Suppressor macrophage (primary cell): Measurements from ENCODE around the gene PXDN.
"Not testable (repeated sequence)": the region's sequence is repeated elsewhere in the genome, so short reads cannot be mapped to it uniquely, and the experiment has no call there.

Experiments used
- DNase-seq, 4 experiments: peaks; one replicate each; pipeline ENCODE4 v3.0.0-alpha.2; 2020 to 2022

PXDN gene

GRCh38 chr2:1773883-1774282 is 29.6 kb upstream of the PXDN start:
- no peak for DNase-seq

DNA sequence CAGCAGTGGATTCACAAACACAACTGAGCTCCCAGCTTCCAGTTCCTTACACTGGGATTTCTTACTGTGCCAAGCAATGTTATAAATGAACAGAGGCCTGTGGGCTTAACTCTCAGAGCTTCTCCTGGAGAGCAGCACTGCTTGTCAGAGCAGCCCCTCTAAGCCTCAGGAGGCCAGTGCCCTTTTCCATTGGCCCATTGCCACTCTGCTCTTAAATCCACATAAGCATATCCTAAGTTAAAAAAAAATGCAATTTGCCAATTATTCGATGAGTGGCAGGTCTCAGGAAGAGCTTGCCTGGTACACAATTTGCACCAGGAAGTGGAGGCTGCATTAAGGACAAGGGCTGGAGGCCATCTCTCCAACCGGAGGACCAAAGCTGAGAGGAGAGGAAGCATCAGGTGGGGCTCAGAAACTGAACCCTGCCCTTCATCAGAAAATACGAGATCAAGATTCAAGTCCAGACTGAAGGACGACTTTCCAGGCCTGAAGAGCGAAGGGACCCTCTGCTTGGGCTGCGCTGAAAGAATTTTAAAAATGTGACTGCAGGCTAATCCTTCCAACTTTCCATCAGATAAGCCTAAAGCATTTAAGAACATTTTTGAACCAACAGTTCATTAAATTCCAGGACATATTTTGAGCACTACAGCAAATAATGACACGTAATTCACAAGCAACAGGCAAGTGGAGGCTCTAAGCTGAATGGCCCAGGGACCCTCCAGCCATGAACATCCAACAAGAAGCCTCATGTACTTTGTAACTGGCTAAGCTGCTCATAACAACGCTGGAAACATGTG is 28.4 kb upstream of the PXDN start:
- no peak for DNase-seq

DNA sequence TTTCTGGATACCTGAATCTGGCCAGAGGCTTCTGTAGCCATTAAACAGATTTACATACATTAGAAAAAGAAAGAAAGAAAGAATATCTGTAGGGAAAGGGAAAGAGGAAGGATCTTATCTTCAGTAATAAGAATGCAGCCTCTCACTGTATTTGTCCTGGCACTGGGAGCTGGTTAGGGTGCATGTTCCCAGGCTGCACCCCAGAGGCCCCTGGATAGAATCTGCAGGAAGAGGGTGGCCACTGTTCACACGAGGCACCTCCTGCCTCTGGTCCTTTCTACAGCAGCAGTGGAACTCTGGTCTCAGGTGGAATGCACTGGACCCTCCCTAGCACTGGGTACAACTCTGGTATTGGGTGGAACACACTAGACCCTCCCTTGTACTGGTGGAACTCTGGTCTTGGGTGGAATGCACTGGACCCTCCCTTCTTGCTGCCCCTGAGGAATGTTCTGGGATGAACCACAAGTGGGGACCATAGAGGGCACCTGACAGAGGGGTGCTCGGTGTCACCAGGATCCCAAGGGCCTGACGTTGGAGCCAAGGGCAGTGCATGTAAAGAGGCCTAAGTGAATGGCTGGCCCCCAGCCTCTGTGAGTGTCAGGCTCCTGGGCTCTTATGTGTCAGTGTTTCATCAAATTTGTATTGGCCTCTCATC is 27.4 kb upstream of the PXDN start:
- no peak for DNase-seq

DNA sequence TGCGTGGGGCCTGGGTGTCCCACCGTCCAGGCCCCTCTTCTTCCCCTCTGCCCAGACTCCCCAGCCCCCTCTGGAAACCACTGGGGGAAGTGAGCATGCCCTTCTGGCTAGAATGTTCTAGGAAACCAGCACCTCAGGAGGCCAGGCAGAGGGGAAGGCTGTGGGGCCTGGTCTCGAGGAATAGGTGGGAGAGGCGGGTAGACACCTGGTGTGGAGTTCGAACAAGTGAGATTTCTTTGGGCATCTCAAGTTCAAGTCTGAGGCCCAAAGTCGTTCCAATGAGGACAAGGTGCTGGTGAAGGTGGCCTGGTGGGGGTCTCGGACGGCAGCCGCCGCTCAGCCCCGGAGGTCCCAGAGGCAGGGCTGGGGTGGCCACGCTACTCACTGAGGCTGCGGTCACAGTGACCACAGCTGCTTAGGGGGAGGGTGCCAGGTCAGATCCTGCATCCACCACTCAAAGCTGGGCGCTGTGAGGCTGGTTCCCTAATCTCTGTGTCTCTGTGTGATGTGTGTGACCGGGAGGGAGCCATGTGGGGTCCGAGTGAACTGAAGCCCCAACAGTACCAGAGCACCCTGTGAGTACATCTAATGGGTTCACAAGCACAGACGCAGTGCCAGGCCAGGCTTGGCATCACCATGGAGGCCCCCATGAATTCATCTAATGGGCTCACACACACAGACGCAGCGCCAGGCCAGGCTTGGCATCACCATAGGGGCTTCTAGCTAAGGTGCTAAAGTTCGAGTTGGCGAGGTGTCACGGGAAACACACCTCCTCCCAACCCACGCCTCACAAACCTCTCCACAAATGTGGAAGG is 26.5 kb upstream of the PXDN start:
- no peak for DNase-seq

- DNase-seq = peak; percentile 4 to 40 (median 16)
Measured at GRCh38 chr2:1769703-1770422, 25.5 kb upstream of the PXDN start.

- DNase-seq = no peak
Measured at GRCh38 chr2:1767939-1768691, 23.8 kb upstream of the PXDN start.

DNA sequence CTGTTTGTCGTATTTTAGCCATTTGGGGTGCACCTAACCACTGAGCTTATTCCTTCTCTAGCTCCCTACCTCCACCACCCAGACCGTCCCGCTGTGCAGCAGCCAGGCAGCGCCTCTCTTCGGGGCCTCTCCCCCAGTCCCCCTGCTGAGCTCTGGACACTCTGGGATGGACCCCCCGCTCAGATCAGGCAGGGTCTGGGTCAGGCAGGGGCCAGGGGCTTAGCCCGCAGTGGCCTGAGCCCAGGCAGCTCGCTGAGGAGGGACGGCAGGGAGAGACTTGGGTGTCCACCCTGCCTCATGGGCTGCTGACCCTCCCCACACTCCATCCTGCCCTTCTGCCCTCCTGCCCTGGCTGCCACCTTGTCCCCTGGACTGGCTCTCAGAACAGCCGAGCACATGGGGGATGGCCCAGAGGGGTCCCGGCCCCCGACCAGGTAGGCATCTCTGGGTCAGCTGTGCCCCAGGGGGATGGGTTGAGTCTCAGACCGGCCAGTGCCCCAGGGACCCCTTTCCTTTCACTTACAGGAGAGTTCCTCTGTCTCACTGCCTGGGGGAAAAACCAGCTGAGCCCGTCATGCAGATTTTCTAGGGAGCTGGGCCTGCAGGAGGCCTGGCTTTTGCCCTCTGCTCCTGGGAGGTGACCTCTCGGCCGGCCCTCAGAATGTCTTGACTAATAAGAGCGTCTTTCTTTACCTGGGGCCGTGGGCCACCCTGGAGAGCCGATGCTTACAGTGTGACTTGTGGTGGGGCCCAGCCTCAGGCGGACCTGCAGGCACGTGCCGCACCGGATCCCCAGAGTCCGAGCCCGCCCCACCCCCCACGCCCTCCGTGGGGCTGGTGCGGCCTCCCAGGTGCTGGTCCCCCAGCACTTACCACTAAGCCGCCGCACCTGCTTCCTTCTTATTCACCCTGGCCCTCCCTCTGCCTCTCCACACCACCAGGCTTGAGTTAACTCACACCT is 22.8 kb upstream of the PXDN start:
- DNase-seq = no peak

DNA sequence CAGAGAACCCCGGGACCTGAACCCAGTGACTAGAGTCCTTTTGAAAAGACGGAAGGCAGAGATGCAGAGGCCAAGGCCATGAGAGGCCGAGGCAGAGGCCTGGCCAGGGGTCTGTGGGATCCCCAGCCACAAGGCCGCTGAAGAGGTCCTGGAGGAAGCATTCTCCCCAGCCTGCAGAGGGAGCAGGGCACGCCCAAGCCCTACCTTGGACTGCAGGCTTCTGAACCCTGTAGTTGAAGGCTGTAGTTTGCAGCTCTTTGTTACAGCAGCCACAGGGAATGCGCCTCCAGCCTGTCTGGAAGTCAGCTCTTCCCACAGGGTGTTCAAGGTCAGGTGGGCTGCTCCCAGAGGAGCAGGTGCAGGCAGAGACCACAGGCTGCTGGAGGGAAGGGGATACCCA is 22.1 kb upstream of the PXDN start:
- DNase-seq = no peak

DNA sequence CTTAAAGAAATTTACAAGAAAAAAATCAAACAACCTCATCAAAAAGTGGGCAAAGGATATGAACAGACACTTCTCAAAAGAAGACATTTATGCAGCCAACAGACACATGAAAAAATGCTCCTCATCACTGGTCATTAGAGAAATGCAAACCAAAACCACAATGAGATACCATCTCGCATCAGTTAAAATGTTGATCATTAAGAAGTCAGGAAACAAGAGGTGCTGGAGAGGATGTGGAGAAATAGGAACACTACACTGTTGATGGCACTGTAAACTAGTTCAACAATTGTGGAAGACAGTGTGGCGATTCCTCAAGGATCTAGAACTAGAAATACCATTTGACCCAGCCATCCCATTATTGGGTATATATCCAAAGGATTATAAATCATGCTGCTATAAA is 20.9 kb upstream of the PXDN start:
- DNase-seq = not testable (repeated sequence)

DNA sequence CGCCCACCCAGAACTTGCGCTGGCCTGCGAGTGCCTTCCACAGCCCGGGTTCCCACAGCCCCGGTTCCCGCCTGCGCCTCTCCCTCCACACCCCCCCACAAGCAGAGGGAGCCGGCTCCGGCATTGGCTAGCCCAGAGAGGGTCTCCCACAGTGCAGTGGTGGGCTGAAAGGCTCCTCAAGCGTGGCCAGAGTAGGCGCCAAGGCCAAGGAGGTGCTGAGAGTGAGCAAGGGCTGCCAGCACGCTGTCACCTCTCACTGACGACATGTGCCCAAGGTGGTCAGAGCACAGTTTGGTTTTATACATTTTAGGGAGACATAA is 15.3 kb upstream of the PXDN start:
- DNase-seq = no peak

DNA sequence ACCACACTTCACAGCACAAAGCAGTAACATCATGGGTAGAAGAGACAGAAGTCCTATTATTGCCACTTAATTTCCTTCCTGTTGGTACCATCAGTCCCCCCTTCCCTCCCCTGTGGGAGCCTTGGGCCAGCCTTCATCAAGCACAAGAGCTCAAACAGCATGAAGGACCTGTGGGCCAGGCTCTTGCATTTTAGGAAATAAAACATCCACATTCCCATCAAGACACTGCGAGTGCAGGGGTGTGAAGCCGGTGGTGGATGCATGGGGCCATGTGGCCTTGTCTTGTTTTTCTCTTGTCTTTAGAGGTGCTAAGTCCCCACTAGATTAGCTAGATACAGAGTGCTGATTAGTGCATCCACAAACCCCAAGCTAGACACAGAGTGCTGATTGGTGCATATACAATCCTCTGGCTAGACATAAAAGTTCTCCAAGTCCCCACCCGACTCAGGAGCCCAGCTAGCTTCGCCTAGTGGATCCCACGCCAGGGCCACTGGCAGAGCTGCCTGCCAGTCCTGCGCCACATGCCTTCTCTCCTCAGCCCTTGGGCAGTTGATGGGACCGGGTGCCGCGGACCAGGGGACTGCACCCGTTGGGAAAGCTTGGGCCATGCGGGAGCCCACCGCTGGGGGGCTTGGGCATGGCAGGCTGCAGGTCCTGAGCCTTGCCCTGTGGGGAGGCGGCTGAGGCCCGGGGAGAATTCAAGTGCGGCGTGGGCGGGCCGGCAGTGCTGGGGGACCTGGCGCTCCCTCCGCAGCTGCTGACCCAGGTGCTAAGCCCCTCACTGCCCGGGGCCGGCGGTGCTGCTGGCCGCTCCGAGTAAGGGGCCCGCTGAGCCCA is 14.7 kb upstream of the PXDN start:
- DNase-seq = no peak

DNA sequence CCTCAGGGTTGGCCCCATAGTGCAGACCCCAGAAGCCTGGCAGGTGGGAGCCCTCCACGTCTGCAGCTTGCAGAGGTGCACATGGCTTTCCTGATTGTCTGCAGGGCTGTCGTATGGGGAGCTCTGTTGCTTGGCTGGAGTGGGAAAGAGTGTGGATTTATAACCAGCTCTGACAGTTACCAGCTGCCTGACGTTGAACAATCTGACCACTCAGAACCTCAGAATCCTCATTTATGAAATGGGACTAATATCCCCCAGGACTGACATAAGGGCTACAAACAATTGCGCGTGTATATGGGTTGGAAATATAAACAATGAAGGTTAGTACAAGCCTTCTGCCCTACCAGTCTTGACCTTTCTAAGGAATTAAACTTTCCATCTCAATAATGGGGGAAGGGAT is 13.9 kb upstream of the PXDN start:
- no peak for DNase-seq

GRCh38 chr2:1757567-1757966 is 13.3 kb upstream of the PXDN start:
- DNase-seq = no peak

DNA sequence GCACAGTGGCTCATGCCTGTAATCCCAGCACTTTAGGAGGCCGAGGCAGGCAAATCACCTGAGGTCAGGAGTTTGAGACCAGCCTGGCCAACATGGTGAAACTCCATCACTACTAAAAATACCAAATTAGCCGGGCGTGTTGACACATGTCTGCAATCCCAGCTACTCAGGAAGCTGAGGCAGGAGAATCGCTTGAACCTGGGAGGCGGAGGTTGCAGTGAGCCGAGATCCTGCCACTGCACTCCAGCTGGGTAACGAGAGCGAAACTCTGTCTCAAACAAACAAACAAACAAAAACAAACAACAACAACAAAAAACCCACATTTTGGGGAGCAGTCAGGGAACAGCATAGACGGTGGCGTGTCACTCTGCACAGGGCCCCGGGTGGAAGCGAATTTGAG is 12.8 kb upstream of the PXDN start:
- DNase-seq = not testable (repeated sequence)

DNA sequence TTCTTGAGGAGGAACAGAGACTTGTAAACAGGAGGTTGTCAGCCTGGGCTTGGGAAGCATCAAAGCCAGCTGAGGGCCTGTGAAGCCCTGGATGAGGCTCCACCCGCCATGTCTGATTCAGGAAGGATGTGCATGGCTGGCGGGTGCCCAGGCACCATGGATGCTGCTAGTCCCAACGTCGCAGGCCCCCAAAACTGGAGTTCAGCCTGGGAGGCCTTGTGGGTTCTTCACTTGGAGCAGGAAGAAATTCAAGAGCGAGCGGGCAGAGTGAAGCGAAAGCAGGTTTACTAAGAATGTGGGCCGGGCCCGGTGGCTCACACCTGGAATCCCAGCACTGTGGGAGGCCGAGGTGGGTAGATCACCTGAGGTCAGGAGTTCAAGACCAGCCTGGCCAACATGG is 12.1 kb upstream of the PXDN start:
- DNase-seq = no peak

DNA sequence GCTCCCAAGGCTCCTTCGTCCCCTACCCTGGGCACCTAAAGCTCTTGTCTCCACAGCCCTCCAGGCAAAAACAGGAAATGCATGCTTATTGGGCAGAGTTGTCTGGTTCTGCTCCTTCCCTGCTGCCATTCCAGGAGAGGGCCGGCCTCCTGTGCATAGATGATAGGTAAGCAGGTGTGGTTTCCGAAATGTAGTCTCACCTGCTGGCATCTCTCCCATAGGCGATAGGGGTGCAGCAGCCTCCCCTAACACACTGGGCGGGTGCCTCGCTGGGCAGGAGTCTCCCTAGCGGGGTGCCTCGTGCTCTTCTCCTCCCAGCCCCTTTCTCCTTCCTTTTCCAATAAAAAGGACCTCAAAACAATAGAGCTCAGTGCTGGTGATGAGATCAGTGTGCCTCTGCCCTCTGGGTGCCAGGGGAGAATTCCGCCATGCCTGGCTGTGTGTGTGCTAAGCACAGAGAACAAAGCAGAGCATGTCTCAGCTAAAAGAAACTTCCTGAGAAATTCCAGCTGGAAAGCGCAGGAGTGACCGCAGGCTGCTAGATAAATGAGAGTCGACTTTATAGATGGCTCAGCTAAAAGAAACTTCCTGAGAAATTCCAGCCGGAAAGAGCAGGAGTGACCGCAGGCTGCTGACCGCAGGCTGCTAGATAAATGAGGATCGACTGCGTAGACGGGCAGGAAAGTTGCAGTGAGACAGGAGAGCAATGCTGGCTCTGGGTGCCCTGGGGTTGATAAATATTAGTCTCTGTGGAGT is 11.3 kb upstream of the PXDN start:
- no peak for DNase-seq

DNA sequence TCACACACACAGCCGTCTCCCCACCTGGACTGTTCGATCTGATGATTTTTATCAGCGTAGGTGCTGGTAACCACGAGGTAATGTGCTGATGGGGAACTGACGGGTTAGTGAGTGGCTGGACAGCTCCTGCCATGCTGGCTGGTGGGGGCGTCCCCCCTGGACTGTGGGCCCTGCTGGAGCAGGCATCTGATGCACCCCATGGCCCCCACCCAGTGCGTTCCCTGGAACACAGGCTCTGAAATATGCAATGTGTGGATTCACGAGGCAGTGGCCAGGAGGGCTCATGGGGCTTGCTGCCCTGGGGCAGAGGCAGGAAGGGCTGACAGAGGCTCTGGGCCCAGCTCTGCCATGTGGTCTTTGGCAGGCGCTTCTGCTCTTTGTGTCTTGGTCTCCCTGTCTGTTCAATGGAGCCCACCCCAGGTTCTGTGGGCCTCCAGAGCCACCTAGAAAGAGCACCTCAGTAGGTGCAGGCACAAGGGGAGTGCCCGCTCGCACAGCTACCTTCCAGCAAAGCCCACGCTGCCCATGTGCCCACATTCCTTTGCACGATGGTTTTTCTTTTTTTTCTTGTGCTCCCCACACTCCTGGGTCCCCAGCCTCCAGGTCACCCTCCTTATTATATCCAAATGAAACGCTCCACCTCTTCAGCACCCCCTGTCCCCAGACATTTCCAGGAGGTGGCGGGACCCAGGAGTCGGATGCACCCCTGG is 10.3 kb upstream of the PXDN start:
- no peak for DNase-seq

- DNase-seq = no peak
Measured at GRCh38 chr2:1754046-1754445, 9.7 kb upstream of the PXDN start.

DNA sequence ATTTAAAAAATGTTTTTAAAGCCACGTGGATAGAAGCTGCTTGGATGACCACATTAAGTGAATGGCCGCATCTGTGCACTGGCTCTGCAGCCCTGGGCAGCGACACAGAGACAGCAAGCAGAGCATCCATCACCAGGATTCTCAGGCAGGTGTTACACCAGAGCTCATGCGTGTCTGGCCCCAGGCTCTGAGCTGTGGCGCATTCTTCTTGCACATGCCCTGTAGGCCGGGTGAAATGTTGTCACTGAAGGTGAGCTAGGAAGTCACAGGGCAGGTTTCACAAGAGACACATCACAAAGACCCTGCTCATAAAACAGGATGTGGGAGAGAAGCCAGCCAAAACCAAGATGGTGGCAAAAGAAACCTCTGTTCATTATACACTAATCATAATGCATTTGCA is 8.4 kb upstream of the PXDN start:
- DNase-seq = no peak
